ENCODE measurements around the gene EAPP. TPM values are rescaled to one million over a fixed set of nuclear protein-coding genes. Genes with fewer than 3 reads are reported as not detected.
"Not testable (repeated sequence)": the region's sequence is repeated elsewhere in the genome, so short reads cannot be mapped to it uniquely, and the experiment has no call there.

EAPP gene, protein sequence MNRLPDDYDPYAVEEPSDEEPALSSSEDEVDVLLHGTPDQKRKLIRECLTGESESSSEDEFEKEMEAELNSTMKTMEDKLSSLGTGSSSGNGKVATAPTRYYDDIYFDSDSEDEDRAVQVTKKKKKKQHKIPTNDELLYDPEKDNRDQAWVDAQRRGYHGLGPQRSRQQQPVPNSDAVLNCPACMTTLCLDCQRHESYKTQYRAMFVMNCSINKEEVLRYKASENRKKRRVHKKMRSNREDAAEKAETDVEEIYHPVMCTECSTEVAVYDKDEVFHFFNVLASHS
- total RNA-seq: 34.6 TPM

DNA sequence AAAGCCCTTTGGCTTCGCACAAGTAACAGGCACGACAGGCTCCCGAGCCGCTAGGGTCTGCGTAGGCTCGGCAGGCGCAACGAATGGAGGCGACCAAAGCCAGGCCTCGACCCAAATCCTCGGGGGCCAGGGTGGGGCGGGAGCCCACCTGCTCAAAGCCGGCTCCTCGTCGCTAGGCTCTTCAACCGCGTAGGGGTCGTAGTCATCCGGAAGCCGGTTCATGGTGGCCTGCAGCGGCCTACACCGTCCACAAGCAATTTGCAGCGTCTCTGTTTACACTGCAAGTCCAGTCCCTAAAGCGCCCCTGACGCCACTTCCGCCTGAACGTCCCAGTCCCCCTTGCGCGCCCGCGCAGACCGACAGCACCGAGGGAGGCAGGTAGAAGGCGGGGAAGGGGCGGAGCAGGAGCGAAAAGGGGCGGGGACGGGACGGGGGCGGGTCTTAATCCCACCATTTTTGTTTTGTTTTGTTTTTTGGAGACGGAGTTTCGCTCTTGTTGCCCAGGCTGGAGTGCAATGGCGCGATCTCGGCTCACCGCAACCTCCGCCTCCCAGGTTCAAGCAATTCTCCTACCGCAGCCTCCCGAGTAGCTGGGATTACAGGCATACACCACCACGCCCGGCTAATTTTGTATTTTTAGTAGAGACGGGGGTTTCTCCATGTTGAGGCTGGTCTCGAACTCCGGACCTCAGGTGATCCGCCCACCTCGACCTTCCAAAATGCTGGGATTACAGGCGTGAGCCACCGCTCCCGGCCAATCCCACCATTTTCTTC lies at the start of gene EAPP:
TSS of gene EAPP (minus strand) at position 295 of the 774 bp plus-strand sequence. CDS start at position 222, 73 bp downstream.
- intact Hi-C loops (cut with DNase I): no loop called here
- ATAC-seq: peak; percentile 99
- peak; percentile 98 for DNase-seq (ENCODE audit: low spot score)

DNA sequence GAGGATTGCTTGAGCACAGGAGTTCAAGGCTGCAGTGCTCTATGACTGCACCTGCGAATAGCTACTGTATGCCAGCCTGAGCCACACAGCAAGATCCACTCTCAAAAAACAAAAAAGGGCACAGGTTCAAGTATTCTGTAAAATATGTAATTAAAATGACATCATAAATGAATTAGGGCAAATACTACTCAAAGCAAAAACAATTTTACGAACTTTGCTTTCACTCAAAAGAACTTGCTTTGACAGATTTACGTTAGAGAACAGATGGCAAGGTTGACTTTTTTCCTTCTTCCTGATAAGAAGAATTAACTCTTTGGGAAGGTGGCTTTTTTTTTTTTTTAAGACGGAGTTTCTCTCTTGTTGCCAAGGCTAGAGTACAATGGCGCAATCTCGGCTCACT lies 44.0 kb upstream of the EAPP start:
- ATAC-seq (no peak), DNase-seq (ENCODE audit: low spot score) (peak; percentile 3)
- intact Hi-C loops (cut with DNase I): no loop called here

DNA sequence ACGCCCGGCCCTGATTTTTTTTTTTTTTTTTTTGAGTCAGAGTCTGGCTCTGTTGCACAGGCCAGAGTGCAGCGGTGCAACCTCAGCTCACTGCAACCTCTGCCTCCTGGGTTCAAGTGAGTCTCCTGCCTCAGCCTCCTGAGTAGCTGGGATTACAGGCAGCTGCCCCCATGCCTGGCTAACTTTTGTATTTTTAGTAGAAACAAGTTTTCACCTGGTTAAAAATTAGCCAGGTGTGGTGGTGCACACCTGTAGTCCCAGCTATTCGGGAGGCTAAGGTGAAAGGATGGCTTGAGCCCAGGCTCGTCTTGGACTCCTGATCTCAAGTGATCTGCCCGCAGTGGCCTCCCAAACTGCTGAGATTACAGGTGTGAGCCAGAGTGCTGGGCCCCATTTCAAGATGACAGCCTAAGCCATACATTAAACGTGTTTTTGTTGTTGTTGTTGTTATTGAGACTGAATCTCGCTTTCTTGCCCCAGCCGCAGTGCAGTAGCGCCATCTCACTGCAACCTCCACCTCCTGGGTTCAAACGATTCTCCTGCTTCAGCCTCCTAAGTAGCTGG lies 42.7 kb upstream of the EAPP start:
- DNase-seq (ENCODE audit: low spot score) (peak; percentile 41), ATAC-seq (no peak)
- intact Hi-C loops (cut with DNase I): no loop called here

DNA sequence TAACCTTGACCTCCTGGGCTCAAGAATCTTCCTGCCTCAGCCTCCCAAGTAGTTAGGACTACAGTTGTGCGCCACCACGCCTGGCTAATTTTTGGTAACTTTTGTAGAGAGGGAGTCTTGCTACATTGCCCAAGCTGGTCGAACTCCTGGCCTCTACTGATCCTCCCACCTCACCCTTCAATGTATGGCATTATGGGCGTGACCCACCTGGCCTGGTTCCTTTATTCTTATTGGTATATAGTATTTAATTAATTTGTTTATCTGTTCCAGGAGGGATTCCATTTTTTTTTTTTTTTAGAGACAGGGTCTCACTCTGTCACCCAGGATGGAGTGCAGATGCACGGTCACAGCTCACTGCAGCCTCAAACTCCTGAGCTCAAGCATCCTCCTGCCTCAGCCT lies 40.9 kb upstream of the EAPP start:
- intact Hi-C loops (cut with DNase I): no loop called here
- peak; percentile 44 for DNase-seq (ENCODE audit: low spot score)
- no peak for ATAC-seq

DNA sequence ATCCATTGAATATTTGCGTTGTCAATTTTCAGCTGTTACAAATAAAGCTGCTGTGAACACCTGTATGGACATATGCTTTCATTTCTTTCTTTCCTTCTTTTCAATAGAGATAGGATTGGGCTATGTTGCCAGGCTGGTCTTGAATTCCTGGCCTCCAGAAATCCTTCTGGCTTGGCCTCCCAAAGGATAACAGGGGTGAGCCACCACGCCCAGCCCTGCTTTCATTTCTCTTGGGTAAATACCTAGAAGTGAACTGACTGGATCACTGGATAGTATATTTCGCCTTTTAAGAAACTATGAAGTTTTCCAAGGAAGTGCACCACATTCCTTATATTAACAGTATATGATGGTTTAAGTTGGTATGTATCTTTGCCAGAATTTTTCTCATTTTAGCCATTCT lies 32.3 kb upstream of the EAPP start:
- ATAC-seq: no peak
- intact Hi-C loops (cut with DNase I): no loop called here
- DNase-seq (ENCODE audit: low spot score): no peak

DNA sequence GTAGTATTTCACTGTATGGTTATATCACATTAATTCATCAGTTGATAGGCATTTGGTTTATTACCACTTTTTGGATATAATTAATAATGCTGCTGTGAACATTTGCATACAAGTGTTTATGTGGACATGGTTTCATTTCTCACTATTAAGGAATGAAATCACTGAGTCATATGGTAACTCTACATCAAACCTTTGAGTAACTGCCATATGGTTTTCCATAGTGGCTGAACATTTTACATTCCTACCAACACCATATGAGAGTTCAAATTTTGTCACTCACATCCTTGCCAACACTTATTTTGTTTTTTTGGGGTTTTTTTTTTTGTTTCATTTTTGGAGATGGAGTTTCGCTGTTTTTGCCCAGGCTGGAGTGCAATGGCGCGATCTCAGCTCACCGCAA lies 30.2 kb upstream of the EAPP start:
- ATAC-seq (no peak), DNase-seq (ENCODE audit: low spot score) (no peak)
- intact Hi-C loops (cut with DNase I): no loop called here

DNA sequence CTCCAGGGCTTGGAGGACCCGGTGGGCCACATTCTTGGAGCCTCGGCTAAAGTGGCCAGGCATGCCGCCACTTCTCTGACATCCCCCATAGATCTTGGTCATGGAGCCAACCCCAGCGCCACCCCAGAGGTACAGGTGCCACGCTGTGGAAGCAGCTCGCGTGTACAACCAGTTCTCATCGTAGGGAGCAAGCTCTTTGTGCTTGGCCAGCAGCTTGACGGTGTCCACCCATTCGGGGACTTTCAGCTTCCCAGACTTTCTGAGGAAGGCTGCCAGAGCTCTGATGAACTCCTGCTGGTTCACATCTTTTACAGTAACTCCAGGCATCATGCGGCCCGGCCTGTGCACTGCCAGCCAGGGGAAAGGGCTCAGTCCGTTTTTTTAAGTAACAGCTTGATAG lies 29.3 kb upstream of the EAPP start:
- peak; percentile 15 for ATAC-seq
- intact Hi-C loops (cut with DNase I): no loop called here
- no peak for DNase-seq (ENCODE audit: low spot score)

DNA sequence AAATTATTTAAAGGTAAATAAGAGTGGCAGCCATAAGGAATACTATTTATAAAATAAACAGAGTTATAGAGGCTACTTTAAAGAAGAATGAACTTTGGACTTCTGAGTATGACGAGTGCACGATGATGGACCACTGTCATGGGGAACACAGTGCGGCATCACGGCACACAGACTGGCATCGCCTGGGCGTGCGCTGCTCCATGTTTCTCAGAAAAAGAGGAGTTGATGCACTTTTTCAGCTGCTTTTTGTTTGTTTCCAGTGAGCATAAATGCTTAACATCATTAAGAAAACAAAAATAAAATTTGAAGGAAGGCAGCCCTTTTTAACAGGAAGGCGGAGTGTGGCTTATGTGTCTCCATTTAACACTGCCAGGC lies 23.3 kb upstream of the EAPP start:
- intact Hi-C loops (cut with DNase I): no loop called here
- DNase-seq (ENCODE audit: low spot score): no peak

DNA sequence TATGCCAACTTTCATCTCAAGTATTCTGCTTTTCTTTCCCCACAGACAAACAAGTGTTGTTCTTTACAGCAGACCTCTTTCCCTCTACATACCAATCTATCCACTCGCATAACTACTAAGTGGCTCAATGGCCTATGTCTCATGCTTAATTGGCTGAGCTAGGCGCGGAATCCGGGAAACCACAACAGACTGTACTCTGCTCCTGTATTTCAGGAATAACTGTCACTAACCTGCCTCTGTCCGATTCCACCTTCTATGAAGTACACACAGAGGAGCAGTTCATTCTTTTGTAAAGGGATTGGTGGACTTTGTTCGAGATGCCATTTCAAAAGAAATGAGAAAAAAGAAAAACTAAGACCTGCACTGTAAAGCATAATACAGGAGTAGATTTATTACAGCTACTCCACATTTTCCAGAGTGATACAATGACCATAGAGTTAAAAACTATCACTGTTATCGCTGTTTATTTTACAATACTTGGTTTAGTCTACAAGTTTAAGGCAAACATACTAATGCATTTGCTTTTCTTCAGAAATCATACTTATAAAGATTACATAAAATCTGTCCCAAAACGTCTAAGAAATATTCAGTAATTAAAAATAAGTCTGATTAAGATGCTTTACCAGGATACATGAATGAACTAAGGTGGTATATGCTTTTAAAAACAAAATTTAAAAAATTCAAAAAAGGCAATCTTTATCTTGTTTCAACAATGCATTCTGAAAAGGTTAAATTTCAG lies 22.7 kb upstream of the EAPP start:
- ATAC-seq; DNase-seq (ENCODE audit: low spot score); intact Hi-C loops (cut with DNase I): not testable (repeated sequence)

More for the DNA sequence above, 23.3 kb upstream of the EAPP start:
- no peak for ATAC-seq

DNA sequence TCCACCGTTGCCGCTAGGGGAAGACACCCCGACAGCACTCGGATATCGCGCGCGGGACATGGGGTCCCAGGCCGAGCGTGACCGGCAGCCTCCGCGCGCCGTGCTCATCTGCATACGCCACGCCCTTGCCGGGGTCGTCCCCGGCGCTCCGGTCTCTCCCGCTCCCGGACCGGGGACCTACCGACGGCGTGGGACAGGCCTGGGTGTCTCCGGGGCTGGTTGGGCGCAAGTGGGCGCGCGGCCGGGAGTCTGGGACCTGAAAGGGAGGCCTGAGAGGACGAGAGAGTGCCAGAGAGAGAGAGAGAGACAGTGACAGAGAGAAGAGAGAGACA lies 17.0 kb upstream of the EAPP start:
- ATAC-seq: peak; percentile 94
- intact Hi-C loops (cut with DNase I); DNase-seq (ENCODE audit: low spot score): not testable (repeated sequence)

DNA sequence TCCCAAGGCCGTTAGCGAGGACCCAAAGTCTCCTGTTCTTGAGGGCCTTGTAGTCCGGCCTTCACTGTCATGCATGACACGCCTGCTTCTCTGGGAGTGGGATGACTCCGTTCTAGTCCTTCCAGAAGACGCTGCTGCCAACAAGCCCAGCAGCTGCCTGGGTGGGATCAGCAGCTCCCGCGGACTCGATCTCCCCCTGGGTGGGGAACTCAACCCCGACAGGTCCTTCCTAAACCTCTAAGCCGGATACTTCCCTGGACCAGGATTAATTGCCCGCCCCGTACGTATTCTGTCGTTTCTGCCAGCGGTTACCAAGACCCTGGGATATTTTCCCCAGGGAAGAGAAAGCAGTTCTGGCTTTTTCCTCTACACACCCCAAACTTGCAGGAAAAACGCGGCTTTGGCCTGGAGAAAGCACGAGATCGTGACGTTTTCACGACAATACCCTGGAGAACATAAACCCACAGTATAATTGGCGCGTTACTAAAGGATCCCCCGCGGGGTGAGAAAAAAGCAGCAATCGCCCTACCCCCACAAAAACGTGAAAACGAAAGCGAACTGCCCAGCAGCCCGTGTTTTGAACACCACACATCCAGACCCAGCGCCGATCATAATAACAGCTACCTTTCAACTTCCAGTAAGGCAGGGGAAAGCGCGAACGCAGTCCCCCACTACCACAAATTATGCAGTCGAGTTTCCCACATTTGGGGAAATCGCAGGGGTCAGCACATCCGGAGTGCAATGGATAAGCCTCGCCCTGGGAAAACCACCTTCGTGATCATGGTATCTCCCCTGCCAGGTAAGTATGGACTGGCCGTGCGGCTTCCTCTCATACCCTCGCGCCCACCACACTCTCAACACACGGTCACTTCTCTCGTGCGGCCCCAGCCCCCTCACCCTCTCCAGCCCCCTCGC lies 16.3 kb upstream of the EAPP start:
- intact Hi-C loops (cut with DNase I); DNase-seq (ENCODE audit: low spot score): not testable (repeated sequence)
- ATAC-seq: peak; percentile 88

DNA sequence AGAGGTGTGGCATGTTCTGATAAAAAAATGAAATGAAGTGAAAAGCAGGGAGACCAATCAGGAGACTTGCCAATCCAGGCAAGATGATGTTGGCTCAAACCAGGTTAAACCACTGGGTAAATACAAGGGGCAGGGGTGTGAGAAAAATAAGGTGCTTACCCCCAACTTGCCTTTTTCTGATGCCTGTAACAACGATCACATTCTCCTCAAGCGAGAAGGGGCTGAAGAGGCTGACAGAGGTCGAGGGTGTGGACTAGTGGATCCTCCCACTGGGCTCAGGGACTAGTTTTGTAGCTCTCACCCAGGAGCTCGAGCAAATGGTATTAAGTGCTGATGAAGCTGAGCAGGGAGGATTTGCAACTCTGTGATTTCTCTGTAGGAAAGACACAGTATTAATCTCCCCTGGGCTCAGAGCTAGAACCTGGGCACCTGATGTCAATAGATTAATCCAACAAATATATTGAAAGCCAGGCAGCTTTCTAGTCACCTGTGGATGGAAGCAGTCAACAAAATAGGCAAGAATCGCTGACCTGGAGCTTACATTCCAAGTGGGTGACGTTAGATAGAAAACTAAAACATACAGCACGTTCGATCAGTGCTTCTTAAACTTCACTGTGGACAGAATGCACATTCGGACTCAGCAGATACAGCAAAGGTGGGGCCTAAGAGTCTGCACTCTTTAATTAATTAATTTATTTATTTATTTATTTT lies 15.2 kb upstream of the EAPP start:
- ATAC-seq (no peak), DNase-seq (ENCODE audit: low spot score) (peak; percentile 23)
- intact Hi-C loops (cut with DNase I): no loop called here

DNA sequence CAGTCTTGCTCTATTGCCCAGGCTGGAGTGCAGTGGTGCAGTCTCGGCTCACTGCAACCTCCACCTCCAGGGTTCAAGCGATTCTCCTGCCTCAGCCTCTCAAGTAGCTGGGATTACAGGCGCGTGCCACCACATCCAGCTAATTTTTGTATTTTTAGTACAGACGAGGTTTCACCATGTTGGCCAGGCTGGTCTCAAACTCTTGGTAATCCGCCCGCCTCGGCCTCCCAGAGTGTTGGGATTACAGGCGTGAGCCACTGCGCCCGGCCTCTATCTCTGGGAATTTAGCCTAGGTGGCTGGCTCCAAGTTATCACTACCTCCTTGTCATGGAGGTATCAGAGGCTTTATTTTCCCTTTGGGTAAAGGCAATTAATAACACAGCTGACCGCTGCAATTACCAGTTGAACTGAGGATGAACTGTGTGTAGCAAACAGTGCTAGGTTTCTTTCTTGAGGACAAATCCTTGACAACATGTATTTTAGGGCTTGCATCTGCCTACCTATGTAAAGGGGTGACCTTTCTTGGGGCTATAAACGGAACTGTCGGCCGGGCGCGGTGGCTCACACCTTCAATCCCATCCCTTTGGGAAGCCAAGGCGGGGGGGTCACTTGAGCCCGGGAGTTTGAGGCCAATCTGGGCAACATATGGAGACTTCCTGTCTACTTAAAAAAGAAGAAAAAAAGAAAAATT lies 9.9 kb upstream of the EAPP start:
- intact Hi-C loops (cut with DNase I); DNase-seq (ENCODE audit: low spot score); ATAC-seq: not testable (repeated sequence)

DNA sequence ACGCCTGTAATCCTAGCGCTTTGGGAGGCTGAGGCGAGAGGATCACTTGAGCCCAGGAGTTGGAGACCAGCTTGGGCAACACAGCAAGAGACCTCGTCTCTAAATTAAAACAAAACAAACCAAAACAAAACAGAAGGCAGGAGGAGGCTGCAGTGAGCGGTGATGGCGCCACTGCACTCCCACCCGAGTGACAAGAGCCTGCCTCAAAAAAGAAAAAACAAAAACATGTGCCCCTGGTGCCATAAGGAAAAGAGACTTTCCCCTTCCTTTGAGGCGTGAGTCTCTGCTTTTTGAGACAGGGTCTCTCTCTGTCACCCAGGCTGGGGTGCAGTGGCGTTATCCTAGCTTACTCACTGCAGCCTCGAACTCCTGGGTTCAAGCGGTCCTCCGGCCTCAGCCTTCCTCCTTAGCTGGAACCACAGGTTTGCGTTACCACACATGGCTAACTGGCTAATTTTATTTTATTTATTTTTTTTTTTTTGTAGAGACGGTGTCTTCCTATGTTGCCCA lies 9.0 kb upstream of the EAPP start:
- intact Hi-C loops (cut with DNase I): no loop called here
- no peak for DNase-seq (ENCODE audit: low spot score)
- ATAC-seq: no peak

DNA sequence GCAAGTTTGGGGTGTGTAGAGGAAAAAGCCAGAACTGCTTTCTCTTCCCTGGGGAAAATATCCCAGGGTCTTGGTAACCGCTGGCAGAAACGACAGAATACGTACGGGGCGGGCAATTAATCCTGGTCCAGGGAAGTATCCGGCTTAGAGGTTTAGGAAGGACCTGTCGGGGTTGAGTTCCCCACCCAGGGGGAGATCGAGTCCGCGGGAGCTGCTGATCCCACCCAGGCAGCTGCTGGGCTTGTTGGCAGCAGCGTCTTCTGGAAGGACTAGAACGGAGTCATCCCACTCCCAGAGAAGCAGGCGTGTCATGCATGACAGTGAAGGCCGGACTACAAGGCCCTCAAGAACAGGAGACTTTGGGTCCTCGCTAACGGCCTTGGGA lies 7.6 kb upstream of the EAPP start:
- intact Hi-C loops (cut with DNase I); DNase-seq (ENCODE audit: low spot score); ATAC-seq: not testable (repeated sequence)

DNA sequence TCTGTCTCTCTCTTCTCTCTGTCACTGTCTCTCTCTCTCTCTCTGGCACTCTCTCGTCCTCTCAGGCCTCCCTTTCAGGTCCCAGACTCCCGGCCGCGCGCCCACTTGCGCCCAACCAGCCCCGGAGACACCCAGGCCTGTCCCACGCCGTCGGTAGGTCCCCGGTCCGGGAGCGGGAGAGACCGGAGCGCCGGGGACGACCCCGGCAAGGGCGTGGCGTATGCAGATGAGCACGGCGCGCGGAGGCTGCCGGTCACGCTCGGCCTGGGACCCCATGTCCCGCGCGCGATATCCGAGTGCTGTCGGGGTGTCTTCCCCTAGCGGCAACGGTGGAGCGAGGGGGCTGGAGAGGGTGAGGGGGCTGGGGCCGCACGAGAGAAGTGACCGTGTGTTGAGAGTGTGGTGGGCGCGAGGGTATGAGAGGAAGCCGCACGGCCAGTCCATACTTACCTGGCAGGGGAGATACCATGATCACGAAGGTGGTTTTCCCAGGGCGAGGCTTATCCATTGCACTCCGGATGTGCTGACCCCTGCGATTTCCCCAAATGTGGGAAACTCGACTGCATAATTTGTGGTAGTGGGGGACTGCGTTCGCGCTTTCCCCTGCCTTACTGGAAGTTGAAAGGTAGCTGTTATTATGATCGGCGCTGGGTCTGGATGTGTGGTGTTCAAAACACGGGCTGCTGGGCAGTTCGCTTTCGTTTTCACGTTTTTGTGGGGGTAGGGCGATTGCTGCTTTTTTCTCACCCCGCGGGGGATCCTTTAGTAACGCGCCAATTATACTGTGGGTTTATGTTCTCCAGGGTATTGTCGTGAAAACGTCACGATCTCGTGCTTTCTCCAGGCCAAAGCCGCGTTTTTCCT lies 7.0 kb upstream of the EAPP start:
- ATAC-seq: peak; percentile 95
- DNase-seq (ENCODE audit: low spot score); intact Hi-C loops (cut with DNase I): not testable (repeated sequence)
